SH-SY5Y (cell line): ENCODE measurements around the gene ATRNL1.

Experiments
- GATA2 ChIP-seq: IDR thresholded peaks from 2 replicates; pipeline ENCODE4 v1.6.1; 2011; ENCODE audit warnings: mild to moderate bottlenecking, low read depth, low read length
- GATA3 ChIP-seq: IDR thresholded peaks from 2 replicates; pipeline ENCODE4 v1.6.1; 2011; ENCODE audit warnings: low read depth, mild to moderate bottlenecking, low read length, moderate library complexity

GRCh38 chr10:115432188-115432819 is 339.1 kb downstream of the ATRNL1 start:
- no peak for TF ChIP-seq GATA2
- TF ChIP-seq GATA3: no peak
